Hepatocyte (in vitro differentiated cells): ENCODE measurements around the gene DBX2.

Experiments used
- EZH2 ChIP-seq: fragments of 200-600 bp; sonication (generic); IDR thresholded peaks from 2 replicates; pipeline ENCODE4 v1.6.1; 2016; ENCODE audit warnings: antibody characterized with exemption, mild to moderate bottlenecking, borderline replicate concordance
- EZH2phosphoT487 ChIP-seq: fragments of 200-600 bp; sonication (generic); IDR thresholded peaks from one replicate; pipeline ENCODE4 v1.6.1; 2018; ENCODE audit warnings: antibody characterized with exemption, mild to moderate bottlenecking, low read depth, moderate library complexity; ENCODE audit not compliant: unreplicated experiment, severe bottlenecking

GRCh38 chr12:45089411-45090075 lies 38.6 kb upstream of the DBX2 start:
- TF ChIP-seq EZH2phosphoT487, result no peak
- TF ChIP-seq EZH2, result no peak
